H9 (cell line): ENCODE results near the gene TMEM273. TPM values are rescaled to one million over a fixed set of nuclear protein-coding genes. Genes with fewer than 3 reads are reported as not detected.

ENCODE experiments used
- DNase-seq: peaks from one replicate; pipeline ENCODE4 v3.0.0-alpha.2; 2017
- H2AFZ ChIP-seq: one replicate; pipeline ENCODE4 v1.6.1; 2013; ENCODE audit warnings: mild to moderate bottlenecking, low read length, control low read depth, moderate library complexity
- H2AK5ac ChIP-seq: 2 replicates; pipeline ENCODE4 v1.6.1; 2013; ENCODE audit warnings: low read length, control low read depth, mixed read lengths; ENCODE audit not compliant: insufficient read length
- H2BK120ac ChIP-seq: one replicate; pipeline ENCODE4 v1.6.1; 2013; ENCODE audit warnings: low read depth, mild to moderate bottlenecking, low read length, control low read depth, inconsistent platforms; ENCODE audit not compliant: poor library complexity, severe bottlenecking
- H2BK12ac ChIP-seq: 2 replicates; pipeline ENCODE4 v1.6.1; 2013; ENCODE audit warnings: low read length, control low read depth, mixed read lengths, low read depth; ENCODE audit not compliant: insufficient read length
- H2BK15ac ChIP-seq: 2 replicates; pipeline ENCODE4 v1.6.1; 2013; ENCODE audit warnings: low read depth, low read length, control low read depth
- H2BK20ac ChIP-seq: one replicate; pipeline ENCODE4 v1.6.1; 2013; ENCODE audit warnings: low read depth, mild to moderate bottlenecking, low read length, control low read depth, inconsistent platforms; ENCODE audit not compliant: poor library complexity, severe bottlenecking
- H2BK5ac ChIP-seq: 2 replicates; pipeline ENCODE4 v1.6.1; 2013; ENCODE audit warnings: low read length, control low read depth, mixed read lengths; ENCODE audit not compliant: insufficient read length
- H3K14ac ChIP-seq: 2 replicates; pipeline ENCODE4 v1.6.1; 2013; ENCODE audit warnings: low read length, control low read depth; ENCODE audit not compliant: insufficient read depth
- H3K18ac ChIP-seq: 2 replicates; pipeline ENCODE4 v1.6.1; 2013; ENCODE audit warnings: low read depth, mild to moderate bottlenecking, mixed read lengths, low read length, control low read depth; ENCODE audit not compliant: insufficient read length
- H3K23ac ChIP-seq: 2 replicates; pipeline ENCODE4 v1.6.1; 2013; ENCODE audit warnings: low read length, control low read depth, mixed read lengths, low read depth; ENCODE audit not compliant: insufficient read length
- H3K23me2 ChIP-seq: 2 replicates; pipeline ENCODE4 v1.6.1; 2013; ENCODE audit warnings: low read depth, mild to moderate bottlenecking, mixed read lengths, low read length, control low read depth; ENCODE audit not compliant: insufficient read length, poor library complexity, severe bottlenecking
- H3K27ac ChIP-seq: 2 replicates; pipeline ENCODE4 v1.5.1; 2013; ENCODE audit warnings: low read length, control low read depth, mixed read lengths, low read depth; ENCODE audit not compliant: insufficient read length
- H3K27me3 ChIP-seq: 2 replicates; pipeline ENCODE4 v1.6.1; 2013; ENCODE audit warnings: low read length, control low read depth, inconsistent platforms; ENCODE audit not compliant: insufficient read depth
- H3K4ac ChIP-seq: 2 replicates; pipeline ENCODE4 v1.6.1; 2013; ENCODE audit warnings: low read depth, mild to moderate bottlenecking, control low read depth, inconsistent platforms, low read length, moderate library complexity
- H3K4me1 ChIP-seq: 2 replicates; pipeline ENCODE4 v1.6.1; 2013; ENCODE audit warnings: low read length, control low read depth, inconsistent platforms; ENCODE audit not compliant: insufficient read depth
- H3K4me2 ChIP-seq: 2 replicates; pipeline ENCODE4 v1.6.1; 2013; ENCODE audit warnings: low read length, control low read depth, mixed read lengths; ENCODE audit not compliant: insufficient read length, insufficient read depth
- H3K56ac ChIP-seq: 2 replicates; pipeline ENCODE4 v1.6.1; 2013; ENCODE audit warnings: low read depth, mild to moderate bottlenecking, mixed read lengths, low read length, control low read depth; ENCODE audit not compliant: insufficient read length
- H3K79me1 ChIP-seq: 2 replicates; pipeline ENCODE4 v1.6.1; 2013; ENCODE audit warnings: low read depth, mild to moderate bottlenecking, moderate library complexity, low read length, control low read depth, inconsistent platforms; ENCODE audit not compliant: insufficient read depth, poor library complexity, severe bottlenecking
- H3K79me2 ChIP-seq: 2 replicates; pipeline ENCODE4 v1.6.1; 2013; ENCODE audit warnings: low read length, control low read depth, inconsistent platforms; ENCODE audit not compliant: insufficient read depth
- H3K9ac ChIP-seq: 2 replicates; pipeline ENCODE4 v1.6.1; 2013; ENCODE audit warnings: low read length, control low read depth, mixed read lengths; ENCODE audit not compliant: insufficient read length; ENCODE audit errors: extremely low read depth
- H3K9me3 ChIP-seq: one replicate; pipeline ENCODE4 v1.6.1; 2013; ENCODE audit warnings: low read depth, low read length, inconsistent platforms; ENCODE audit not compliant: control insufficient read depth
- H3T11ph ChIP-seq: one replicate; pipeline ENCODE4 v1.6.1; 2013; ENCODE audit warnings: mild to moderate bottlenecking, low read length, control low read depth, inconsistent platforms
- H4K20me1 ChIP-seq: one replicate; pipeline ENCODE4 v1.6.1; 2013; ENCODE audit not compliant: control insufficient read depth, insufficient read length, insufficient read depth
- H4K5ac ChIP-seq: 2 replicates; pipeline ENCODE4 v1.6.1; 2013; ENCODE audit warnings: low read depth, mild to moderate bottlenecking, mixed read lengths, low read length, control low read depth; ENCODE audit not compliant: insufficient read length
- H4K8ac ChIP-seq: replicated peaks from 2 replicates; pipeline ENCODE4 v1.6.1; 2013; ENCODE audit warnings: low read length, control low read depth, mixed read lengths, low read depth; ENCODE audit not compliant: insufficient read length
- H4K91ac ChIP-seq: 2 replicates; pipeline ENCODE4 v1.6.1; 2013; ENCODE audit warnings: low read depth, mild to moderate bottlenecking, moderate library complexity, mixed read lengths, low read length, control low read depth; ENCODE audit not compliant: insufficient read length
- H3K27ac Mint-ChIP-seq, 3 experiments: 2 replicates in 2 of 3; 3 replicates in 1 of 3; pipeline ENCODE4 v1.8.0; 2020 to 2021; ENCODE audit warnings: mixed read lengths in 3 of 3, mild to moderate bottlenecking in 1 of 3, moderate library complexity in 1 of 3
- H3K27me3 Mint-ChIP-seq: 2 replicates; pipeline ENCODE4 v1.8.0; 2021; ENCODE audit warnings: low read depth, mild to moderate bottlenecking, moderate library complexity, mixed read lengths
- H3K36me3 Mint-ChIP-seq, 3 experiments: 2 replicates in 2 of 3; 3 replicates in 1 of 3; pipeline ENCODE4 v1.8.0; 2020 to 2021; ENCODE audit warnings: low read depth in 3 of 3, mixed read lengths in 3 of 3; ENCODE audit not compliant: insufficient read depth in 1 of 3
- H3K4me1 Mint-ChIP-seq, 2 experiments: 2 replicates each; pipeline ENCODE4 v1.8.0; 2020; ENCODE audit warnings: mixed read lengths in 2 of 2
- H3K4me3 Mint-ChIP-seq, 2 experiments: 2 replicates in 1 of 2; 3 replicates in 1 of 2; pipeline ENCODE4 v1.8.0; 2020 to 2021; ENCODE audit warnings: mild to moderate bottlenecking in 2 of 2, mixed read lengths in 2 of 2, moderate library complexity in 1 of 2
- H3K9me3 Mint-ChIP-seq, 2 experiments: 2 replicates in 1 of 2; 3 replicates in 1 of 2; pipeline ENCODE4 v1.8.0; 2020; ENCODE audit warnings: mild to moderate bottlenecking in 2 of 2, mixed read lengths in 2 of 2, moderate library complexity in 1 of 2
- WGBS: extraction: QIAGEN DNeasy Blood & Tissue Kit; methylation state at CpG from one replicate; pipeline ENCODE4 v1.1.7; 2013; ENCODE audit warnings: missing lambda C conversion rate, low lambda C conversion rate, mixed read lengths; ENCODE audit not compliant: insufficient read length; ENCODE audit errors: extremely low coverage; 5-methylcytosine and 5-hydroxymethylcytosine counted together
- total RNA-seq: library from RNA; stranded (reverse); gene quantifications from 2 replicates; pipeline ENCODE4 v1.2.1, GENCODE V29; 2021
- TF ChIP-seq, protein P1 (sequence below): fragments of 200-600 bp; sonication (generic); conservative IDR thresholded peaks from 3 replicates; pipeline ENCODE4 v1.8.0; 2021; ENCODE audit warnings: antibody characterized with exemption, mild to moderate bottlenecking

Gene TMEM273
- total RNA-seq, 1 experiment from 2014 or later: not detected

DNA sequence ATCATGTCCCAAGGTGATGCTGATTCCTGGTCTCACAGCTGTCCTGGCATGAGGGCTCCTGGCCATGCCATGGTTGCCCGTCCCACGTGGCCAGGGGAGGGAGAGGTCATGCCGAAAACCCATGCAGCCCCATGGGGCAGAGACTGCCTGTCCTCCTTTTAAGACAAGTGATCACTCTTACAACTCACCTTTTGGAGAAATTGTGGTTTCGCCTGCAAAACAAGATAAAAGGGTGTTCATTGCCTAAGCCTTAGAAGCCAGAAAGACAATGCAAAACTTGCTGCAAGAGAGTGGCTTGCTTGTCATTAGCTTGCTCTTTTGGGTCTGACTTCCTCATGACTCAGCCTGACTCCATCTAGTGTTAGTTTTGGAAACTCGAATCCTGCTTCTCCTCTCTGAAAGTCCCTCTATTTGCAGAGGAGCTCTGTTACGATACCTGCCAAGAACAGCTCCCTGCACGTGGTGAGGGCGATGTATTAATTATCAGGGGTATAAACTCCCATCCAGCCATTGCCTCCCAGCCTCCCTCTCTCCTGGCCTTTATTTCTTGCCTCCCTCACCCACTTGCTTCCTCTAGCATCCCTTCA lies 26.7 kb downstream of the TMEM273 start:
- no peaks in the 10 kb centered on the region for H4K20me1 ChIP-seq
- Mint-ChIP-seq H3K9me3 (peaks cover 0 to 6% of the 10 kb centered on the region in 2 experiments; a peak in 1 of 5 replicates), H3K27me3 (peaks cover 7% of the 10 kb centered on the region; the same call in 1 of the 2 replicates), H3K36me3 (peaks cover 0 to 9% (median 1%) of the 10 kb centered on the region in 3 experiments; a peak in 3 of 7 replicates), H3K27ac (no peak overlapping the region), H3K4me1 (peaks cover 29 to 38% of the 10 kb centered on the region in 2 experiments), H3K4me3 (no peak overlapping the region)
- TF ChIP-seq, protein P1, sequence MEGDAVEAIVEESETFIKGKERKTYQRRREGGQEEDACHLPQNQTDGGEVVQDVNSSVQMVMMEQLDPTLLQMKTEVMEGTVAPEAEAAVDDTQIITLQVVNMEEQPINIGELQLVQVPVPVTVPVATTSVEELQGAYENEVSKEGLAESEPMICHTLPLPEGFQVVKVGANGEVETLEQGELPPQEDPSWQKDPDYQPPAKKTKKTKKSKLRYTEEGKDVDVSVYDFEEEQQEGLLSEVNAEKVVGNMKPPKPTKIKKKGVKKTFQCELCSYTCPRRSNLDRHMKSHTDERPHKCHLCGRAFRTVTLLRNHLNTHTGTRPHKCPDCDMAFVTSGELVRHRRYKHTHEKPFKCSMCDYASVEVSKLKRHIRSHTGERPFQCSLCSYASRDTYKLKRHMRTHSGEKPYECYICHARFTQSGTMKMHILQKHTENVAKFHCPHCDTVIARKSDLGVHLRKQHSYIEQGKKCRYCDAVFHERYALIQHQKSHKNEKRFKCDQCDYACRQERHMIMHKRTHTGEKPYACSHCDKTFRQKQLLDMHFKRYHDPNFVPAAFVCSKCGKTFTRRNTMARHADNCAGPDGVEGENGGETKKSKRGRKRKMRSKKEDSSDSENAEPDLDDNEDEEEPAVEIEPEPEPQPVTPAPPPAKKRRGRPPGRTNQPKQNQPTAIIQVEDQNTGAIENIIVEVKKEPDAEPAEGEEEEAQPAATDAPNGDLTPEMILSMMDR: peak; percentile 60; the same call in 2 of the 3 replicates
- no peaks in the 10 kb centered on the region for H3K23me2 ChIP-seq
- H4K91ac ChIP-seq: no peak overlapping the region
- no peak overlapping the region for H3K56ac ChIP-seq
- no peak overlapping the region for H2BK20ac ChIP-seq
- no peaks in the 10 kb centered on the region; the same call in 1 of the 2 replicates for H3K4me1 ChIP-seq
- no peak overlapping the region for H4K5ac ChIP-seq
- no peak overlapping the region for H2BK5ac ChIP-seq
- no peak overlapping the region for H3K4ac ChIP-seq
- H3K79me1 ChIP-seq: no peaks in the 10 kb centered on the region
- no peak overlapping the region for H2AK5ac ChIP-seq
- WGBS: no CpG with 5 or more reads among the region's 8 CpGs
- no peak overlapping the region for H2BK120ac ChIP-seq
- no peak overlapping the region for H3T11ph ChIP-seq
- no peak overlapping the region for H3K4me2 ChIP-seq
- H2BK12ac ChIP-seq: no peak overlapping the region
- H3K18ac ChIP-seq: no peak overlapping the region
- DNase-seq: peak; percentile 42
- no peak overlapping the region for H3K9ac ChIP-seq
- H3K14ac ChIP-seq: no peak overlapping the region
- no peaks in the 10 kb centered on the region for H3K79me2 ChIP-seq
- H2AFZ ChIP-seq: no peak overlapping the region
- no peak overlapping the region for H4K8ac ChIP-seq
- no peaks in the 10 kb centered on the region for H3K9me3 ChIP-seq
- H3K27ac ChIP-seq: no peak overlapping the region
- no peak overlapping the region for H2BK15ac ChIP-seq
- H3K27me3 ChIP-seq: no peaks in the 10 kb centered on the region
- no peak overlapping the region for H3K23ac ChIP-seq
